ENCODE results near the gene OR6B3.

The OR6B3 gene

GRCh38 chr2:240030379-240031094 is 22.8 kb downstream of the OR6B3 start, which contains the start of gene OR6B2:
Gene OR6B2, minus strand, starts transcription at chr2:240030429. Its CDS starts 0 bp downstream, at chr2:240030429.
- Histone ChIP-seq H3K9ac (no peak within 1 kb of the TSS), H3K4me3 (IDR thresholded peaks at IDR 0.05; ENCODE audit: insufficient read depth, low read depth, low read length) (no peak within 1 kb of the TSS), H3K79me2 (ENCODE audit: insufficient read depth, low read depth) (no peaks in the 10 kb centered on the region), H3K27ac (no peak within 1 kb of the TSS), H2AFZ (ENCODE audit: low read depth) (no peak within 1 kb of the TSS), H3K36me3 (ENCODE audit: insufficient read depth) (no peaks in the 10 kb centered on the region), H4K20me1 (ENCODE audit: insufficient read depth) (no peaks in the 10 kb centered on the region), H3K27me3 (ENCODE audit: insufficient read depth, low read depth) (peaks cover 9% of the 10 kb centered on the region; the same call in 1 of the 2 replicates), H3K4me1 (ENCODE audit: low read depth, poor library complexity, severe bottlenecking) (no peaks in the 10 kb centered on the region), H3K4me2 (no peak within 1 kb of the TSS)
- TF ChIP-seq CTCF (conservative IDR thresholded peaks at IDR 0.05; ENCODE audit: low read depth, low read length): no peak

- H3K4me1 ChIP-seq (ENCODE audit: low read depth, poor library complexity, severe bottlenecking): peaks cover 13% of the 10 kb centered on the region
- peaks cover 34% of the 10 kb centered on the region for H3K79me2 ChIP-seq (ENCODE audit: insufficient read depth, low read depth)
- no peak for TF ChIP-seq CTCF (conservative IDR thresholded peaks at IDR 0.05; ENCODE audit: low read depth, low read length)
- H4K20me1 ChIP-seq (ENCODE audit: insufficient read depth): no peaks in the 10 kb centered on the region
- H3K4me2 ChIP-seq: peak overlapping the region; percentile 99
- peak overlapping the region; percentile 80 for H3K9ac ChIP-seq
- H3K27ac ChIP-seq: peak overlapping the region; percentile 38
- no peak overlapping the region for H3K4me3 ChIP-seq (IDR thresholded peaks at IDR 0.05; ENCODE audit: insufficient read depth, low read depth, low read length)
- H3K36me3 ChIP-seq (ENCODE audit: insufficient read depth): peaks cover 12% of the 10 kb centered on the region; the same call in 1 of the 2 replicates
- peak overlapping the region; percentile 41; the same call in 1 of the 2 replicates for H2AFZ ChIP-seq (ENCODE audit: low read depth)
- H3K27me3 ChIP-seq (ENCODE audit: insufficient read depth, low read depth): 0 out of 2 replicates have a peak, but pooled peaks cover 4% of the 10 kb centered on the region
Observed at GRCh38 chr2:240024766-240025165, 28.6 kb downstream of the OR6B3 start.

- peak overlapping the region; percentile 80 for H3K9ac ChIP-seq
- H2AFZ ChIP-seq (ENCODE audit: low read depth): no peak overlapping the region
- H3K79me2 ChIP-seq (ENCODE audit: insufficient read depth, low read depth): peaks cover 34% of the 10 kb centered on the region
- no peaks in the 10 kb centered on the region for H3K27me3 ChIP-seq (ENCODE audit: insufficient read depth, low read depth)
- H3K4me3 ChIP-seq (IDR thresholded peaks at IDR 0.05; ENCODE audit: insufficient read depth, low read depth, low read length): no peak overlapping the region
- TF ChIP-seq CTCF (conservative IDR thresholded peaks at IDR 0.05; ENCODE audit: low read depth, low read length): no peak
- H3K36me3 ChIP-seq (ENCODE audit: insufficient read depth): peaks cover 12% of the 10 kb centered on the region; the same call in 1 of the 2 replicates
- no peaks in the 10 kb centered on the region for H4K20me1 ChIP-seq (ENCODE audit: insufficient read depth)
- H3K27ac ChIP-seq: no peak overlapping the region
- H3K4me2 ChIP-seq: peak overlapping the region; percentile 99
- peaks cover 13% of the 10 kb centered on the region for H3K4me1 ChIP-seq (ENCODE audit: low read depth, poor library complexity, severe bottlenecking)
Observed at GRCh38 chr2:240023792-240024191, 29.5 kb downstream of the OR6B3 start.

- no peak overlapping the region for H2AFZ ChIP-seq (ENCODE audit: low read depth)
- H3K4me2 ChIP-seq: no peak overlapping the region
- H3K4me1 ChIP-seq (ENCODE audit: low read depth, poor library complexity, severe bottlenecking): peaks cover 13% of the 10 kb centered on the region
- H4K20me1 ChIP-seq (ENCODE audit: insufficient read depth): no peaks in the 10 kb centered on the region
- H3K36me3 ChIP-seq (ENCODE audit: insufficient read depth): peaks cover 12% of the 10 kb centered on the region; the same call in 1 of the 2 replicates
- no peaks in the 10 kb centered on the region for H3K27me3 ChIP-seq (ENCODE audit: insufficient read depth, low read depth)
- TF ChIP-seq CTCF (conservative IDR thresholded peaks at IDR 0.05; ENCODE audit: low read depth, low read length): peak; percentile 74
- H3K27ac ChIP-seq: no peak overlapping the region
- no peak overlapping the region for H3K9ac ChIP-seq
- no peak overlapping the region for H3K4me3 ChIP-seq (IDR thresholded peaks at IDR 0.05; ENCODE audit: insufficient read depth, low read depth, low read length)
- H3K79me2 ChIP-seq (ENCODE audit: insufficient read depth, low read depth): peaks cover 34% of the 10 kb centered on the region
Observed at GRCh38 chr2:240021488-240022104, 31.7 kb downstream of the OR6B3 start.
